Stimulated activated CD8-positive, alpha-beta memory T cell treated with anti-CD3 and anti-CD28 coated beads, Interleukin-15, amount 100 ng/mL, for 24 hours (primary cell): ENCODE measurements around the gene LALBA.
"Not testable (repeated sequence)": the region's sequence is repeated elsewhere in the genome, so short reads cannot be mapped to it uniquely, and the experiment has no call there.

ENCODE experiments used
- DNase-seq: peaks from one replicate; pipeline ENCODE4 v3.0.0-alpha.2; 2020; ENCODE audit warnings: low read depth

Gene LALBA

GRCh38 chr12:48527891-48528670 is 41.8 kb downstream of the LALBA start:
- DNase-seq = no peak

GRCh38 chr12:48525332-48525731 is 44.5 kb downstream of the LALBA start, which contains the start of gene OR8S1:
Gene OR8S1, plus strand, starts transcription at chr12:48525632. Its CDS starts 0 bp downstream, at chr12:48525632.
- no peak for DNase-seq

GRCh38 chr12:48520381-48520780 is 49.5 kb downstream of the LALBA start:
- not testable (repeated sequence) for DNase-seq
